Hepatocyte (in vitro differentiated cells): ENCODE data around the gene GASK1A. TPM values are rescaled to one million over a fixed set of nuclear protein-coding genes. Genes with fewer than 3 reads are reported as not detected.

Source experiments
- DNase-seq: peaks from one replicate; pipeline ENCODE4 v3.0.0-alpha.2; 2016; ENCODE audit warnings: low spot score
- H2AFZ ChIP-seq: fragments of 200-600 bp; sonication (generic); 2 replicates; pipeline ENCODE4 v1.6.0; 2016; ENCODE audit warnings: antibody characterized with exemption, mild to moderate bottlenecking
- H3K27ac ChIP-seq: fragments of 200-600 bp; sonication (generic); 2 replicates; pipeline ENCODE4 v1.5.1; 2016; ENCODE audit warnings: mild to moderate bottlenecking
- H3K27me3 ChIP-seq: fragments of 200-600 bp; sonication (generic); 2 replicates; pipeline ENCODE4 v1.6.1; 2016
- H3K36me3 ChIP-seq: fragments of 200-600 bp; sonication (generic); replicated peaks from 2 replicates; pipeline ENCODE4 v1.5.1; 2016; ENCODE audit warnings: low read depth; ENCODE audit not compliant: insufficient read depth
- H3K4me1 ChIP-seq: fragments of 200-600 bp; sonication (generic); 2 replicates; pipeline ENCODE4 v1.5.1; 2016; ENCODE audit warnings: mild to moderate bottlenecking, moderate library complexity; ENCODE audit not compliant: insufficient read depth
- H3K4me2 ChIP-seq: fragments of 200-600 bp; sonication (generic); 2 replicates; pipeline ENCODE4 v1.6.0; 2016
- H3K4me3 ChIP-seq: fragments of 200-600 bp; sonication (generic); 2 replicates; pipeline ENCODE4 v1.5.1; 2016; ENCODE audit warnings: mild to moderate bottlenecking
- H3K79me2 ChIP-seq: fragments of 200-600 bp; sonication (generic); 2 replicates; pipeline ENCODE4 v1.6.0; 2017; ENCODE audit warnings: mild to moderate bottlenecking
- H3K9me2 ChIP-seq: fragments of 200-600 bp; sonication (generic); replicated peaks from 2 replicates; pipeline ENCODE4 v1.6.0; 2017; ENCODE audit warnings: mild to moderate bottlenecking; ENCODE audit not compliant: insufficient read depth
- H3K9me3 ChIP-seq: fragments of 200-600 bp; sonication (generic); 2 replicates; pipeline ENCODE4 v1.5.1; 2016; ENCODE audit warnings: low read depth, mild to moderate bottlenecking
- H4K20me1 ChIP-seq: fragments of 200-600 bp; sonication (generic); 2 replicates; pipeline ENCODE4 v1.6.0; 2016; ENCODE audit warnings: mild to moderate bottlenecking; ENCODE audit not compliant: insufficient read depth, poor library complexity, severe bottlenecking
- EZH2 ChIP-seq: fragments of 200-600 bp; sonication (generic); IDR thresholded peaks from 2 replicates; pipeline ENCODE4 v1.6.1; 2016; ENCODE audit warnings: antibody characterized with exemption, mild to moderate bottlenecking, borderline replicate concordance
- EZH2phosphoT487 ChIP-seq: fragments of 200-600 bp; sonication (generic); IDR thresholded peaks from one replicate; pipeline ENCODE4 v1.6.1; 2018; ENCODE audit warnings: antibody characterized with exemption, mild to moderate bottlenecking, low read depth, moderate library complexity; ENCODE audit not compliant: unreplicated experiment, severe bottlenecking
- WGBS: methylation state at CpG from one replicate; pipeline ENCODE4 v1.1.6; 2016; ENCODE audit warnings: low lambda C conversion rate; ENCODE audit errors: missing lambda C conversion rate; 5-methylcytosine and 5-hydroxymethylcytosine counted together
- polyA plus RNA-seq: library from polyadenylated mRNA; unstranded; fragments of >200 nt; fragmentation: Nextera tagmentation; extraction: Ambion mirVana; gene quantifications from 2 replicates; pipeline ENCODE4 v1.2.1, GENCODE V29; 2016
- total RNA-seq: library from RNA; depleted of rRNA; stranded (reverse); fragments of >200 nt; gene quantifications from 2 replicates; pipeline ENCODE4 v1.2.3, GENCODE V29; 2014
- TF ChIP-seq, protein P1 (sequence below): fragments of 200-600 bp; sonication (generic); IDR thresholded peaks from 2 replicates; pipeline ENCODE4 v1.5.1; 2016; ENCODE audit warnings: antibody characterized with exemption, mild to moderate bottlenecking; ENCODE audit not compliant: poor library complexity

Gene GASK1A
- total and polyA plus RNA-seq, 2 experiments from 2014 or later = 1.1 to 2.1 TPM

DNA sequence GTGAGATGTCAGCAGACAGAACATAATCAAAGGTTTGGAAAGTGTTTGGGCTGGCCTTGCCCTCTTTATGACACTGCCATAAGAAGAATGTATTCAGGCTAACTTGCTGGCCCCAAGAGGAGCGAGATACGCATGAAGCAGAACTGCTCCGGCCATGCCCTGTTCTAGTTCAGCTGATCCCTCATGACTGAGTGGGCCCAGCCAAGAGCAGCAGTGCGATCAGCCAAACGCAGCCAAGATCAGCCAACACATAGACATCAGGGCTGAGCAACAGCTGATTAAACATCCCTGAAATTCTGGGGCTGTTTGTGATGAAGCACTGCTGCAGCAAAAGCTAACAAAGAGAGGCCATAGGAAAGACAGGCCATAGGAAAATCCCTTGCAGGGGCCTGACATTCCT, 102.7 kb downstream of the GASK1A start:
- H3K79me2 ChIP-seq = no peaks in the 10 kb centered on the region
- H3K9me2 ChIP-seq = no peaks in the 10 kb centered on the region
- H3K36me3 ChIP-seq = no peaks in the 10 kb centered on the region
- no peak overlapping the region for H3K4me2 ChIP-seq
- no peaks in the 10 kb centered on the region for H3K27me3 ChIP-seq
- H3K9me3 ChIP-seq = no peaks in the 10 kb centered on the region
- no peak overlapping the region for H3K4me3 ChIP-seq
- no peaks in the 10 kb centered on the region for H4K20me1 ChIP-seq
- no peak overlapping the region for H3K27ac ChIP-seq
- WGBS = 85% methylated on average over 5 of the region's 5 CpGs
- no peak for DNase-seq
- TF ChIP-seq EZH2phosphoT487 (no peak), EZH2 (no peak)
- TF ChIP-seq, protein P1, sequence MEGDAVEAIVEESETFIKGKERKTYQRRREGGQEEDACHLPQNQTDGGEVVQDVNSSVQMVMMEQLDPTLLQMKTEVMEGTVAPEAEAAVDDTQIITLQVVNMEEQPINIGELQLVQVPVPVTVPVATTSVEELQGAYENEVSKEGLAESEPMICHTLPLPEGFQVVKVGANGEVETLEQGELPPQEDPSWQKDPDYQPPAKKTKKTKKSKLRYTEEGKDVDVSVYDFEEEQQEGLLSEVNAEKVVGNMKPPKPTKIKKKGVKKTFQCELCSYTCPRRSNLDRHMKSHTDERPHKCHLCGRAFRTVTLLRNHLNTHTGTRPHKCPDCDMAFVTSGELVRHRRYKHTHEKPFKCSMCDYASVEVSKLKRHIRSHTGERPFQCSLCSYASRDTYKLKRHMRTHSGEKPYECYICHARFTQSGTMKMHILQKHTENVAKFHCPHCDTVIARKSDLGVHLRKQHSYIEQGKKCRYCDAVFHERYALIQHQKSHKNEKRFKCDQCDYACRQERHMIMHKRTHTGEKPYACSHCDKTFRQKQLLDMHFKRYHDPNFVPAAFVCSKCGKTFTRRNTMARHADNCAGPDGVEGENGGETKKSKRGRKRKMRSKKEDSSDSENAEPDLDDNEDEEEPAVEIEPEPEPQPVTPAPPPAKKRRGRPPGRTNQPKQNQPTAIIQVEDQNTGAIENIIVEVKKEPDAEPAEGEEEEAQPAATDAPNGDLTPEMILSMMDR = no peak
- no peaks in the 10 kb centered on the region for H3K4me1 ChIP-seq
- H2AFZ ChIP-seq = no peak overlapping the region

DNA sequence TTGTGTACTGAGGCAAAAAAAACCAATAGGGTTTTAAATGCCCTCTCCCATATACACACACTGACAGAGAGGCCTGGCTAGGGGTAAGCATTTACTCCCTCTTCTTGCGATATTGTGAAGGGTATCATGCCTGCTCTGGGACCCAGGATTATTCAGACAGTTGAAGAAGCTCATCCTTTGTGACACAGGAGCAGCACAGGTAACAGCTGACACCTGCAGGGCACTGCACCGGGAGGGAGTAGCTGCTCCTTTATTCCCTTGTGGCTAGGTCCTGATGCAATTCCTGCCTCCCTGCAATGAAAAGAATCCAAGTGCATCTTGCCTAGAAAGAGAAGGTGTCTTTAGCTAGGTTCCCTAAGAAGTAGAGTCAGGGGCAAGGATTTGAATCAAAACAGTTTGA, 103.3 kb downstream of the GASK1A start:
- TF ChIP-seq EZH2 (no peak), EZH2phosphoT487 (no peak)
- TF ChIP-seq, protein P1 = no peak
- H3K9me2 ChIP-seq = no peaks in the 10 kb centered on the region
- no peaks in the 10 kb centered on the region for H3K27me3 ChIP-seq
- no peak overlapping the region for H3K4me2 ChIP-seq
- H4K20me1 ChIP-seq = no peaks in the 10 kb centered on the region
- H2AFZ ChIP-seq = no peak overlapping the region
- no peaks in the 10 kb centered on the region for H3K36me3 ChIP-seq
- H3K27ac ChIP-seq = no peak overlapping the region
- H3K9me3 ChIP-seq = no peaks in the 10 kb centered on the region
- no peak overlapping the region for H3K4me3 ChIP-seq
- no peak for DNase-seq
- H3K79me2 ChIP-seq = no peaks in the 10 kb centered on the region
- WGBS = 94% methylated on average over 2 of the region's 2 CpGs
- no peaks in the 10 kb centered on the region for H3K4me1 ChIP-seq

DNA sequence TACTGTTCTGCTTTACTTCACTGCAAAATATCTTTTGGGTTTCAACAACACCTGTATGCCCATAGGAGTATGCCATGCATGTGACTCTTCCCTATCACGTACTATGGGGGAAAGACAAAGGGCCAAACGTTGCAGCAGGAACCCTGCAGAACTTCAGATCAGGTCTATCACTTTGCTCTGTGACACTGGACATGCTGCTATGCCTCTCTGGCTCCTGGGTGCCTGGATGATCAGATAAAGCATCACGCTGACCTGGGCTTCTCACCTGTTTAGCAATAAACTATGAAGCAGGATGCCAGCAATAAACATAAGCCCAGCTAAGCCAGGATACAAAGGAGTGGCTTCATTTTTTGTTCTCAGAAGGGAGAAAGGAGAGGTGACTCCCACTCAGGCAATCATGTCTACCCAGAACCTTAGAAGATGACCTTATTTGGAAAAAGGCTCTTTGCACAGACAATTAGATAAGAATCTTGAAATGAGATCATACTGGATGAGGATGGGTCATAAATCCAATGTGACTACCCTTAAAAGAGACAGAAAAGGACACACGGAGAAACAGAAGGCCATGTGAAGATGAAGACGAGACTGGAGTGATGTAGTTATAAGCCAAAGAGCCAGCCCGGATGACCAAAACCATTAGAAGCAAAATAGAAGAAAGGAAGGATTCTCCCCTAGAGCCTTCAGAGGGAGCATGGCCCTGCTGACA, 107.5 kb downstream of the GASK1A start:
- no peaks in the 10 kb centered on the region for H3K79me2 ChIP-seq
- H3K4me2 ChIP-seq = no peak overlapping the region
- H3K27ac ChIP-seq = peak overlapping the region; percentile 55
- no peaks in the 10 kb centered on the region for H4K20me1 ChIP-seq
- no peaks in the 10 kb centered on the region for H3K9me2 ChIP-seq
- no peak for DNase-seq
- 83% methylated on average over 6 of the region's 6 CpGs for whole genome bisulfite sequencing
- H3K36me3 ChIP-seq = no peaks in the 10 kb centered on the region
- no peak overlapping the region for H2AFZ ChIP-seq
- TF ChIP-seq, protein P1 = no peak
- TF ChIP-seq EZH2 (no peak), EZH2phosphoT487 (no peak)
- H3K9me3 ChIP-seq = no peaks in the 10 kb centered on the region
- H3K4me1 ChIP-seq = no peaks in the 10 kb centered on the region
- no peaks in the 10 kb centered on the region for H3K27me3 ChIP-seq
- no peak overlapping the region for H3K4me3 ChIP-seq
